RKO (cell line): ENCODE measurements around the gene CENPX.

ENCODE experiments used
- DNase-seq: peaks from one replicate; pipeline ENCODE4 v3.0.0-alpha.2; 2016; ENCODE audit warnings: low spot score

The CENPX gene

GRCh38 chr17:82023447-82024241 is 966 bp upstream of the CENPX start:
- peak; percentile 38 for DNase-seq

DNA sequence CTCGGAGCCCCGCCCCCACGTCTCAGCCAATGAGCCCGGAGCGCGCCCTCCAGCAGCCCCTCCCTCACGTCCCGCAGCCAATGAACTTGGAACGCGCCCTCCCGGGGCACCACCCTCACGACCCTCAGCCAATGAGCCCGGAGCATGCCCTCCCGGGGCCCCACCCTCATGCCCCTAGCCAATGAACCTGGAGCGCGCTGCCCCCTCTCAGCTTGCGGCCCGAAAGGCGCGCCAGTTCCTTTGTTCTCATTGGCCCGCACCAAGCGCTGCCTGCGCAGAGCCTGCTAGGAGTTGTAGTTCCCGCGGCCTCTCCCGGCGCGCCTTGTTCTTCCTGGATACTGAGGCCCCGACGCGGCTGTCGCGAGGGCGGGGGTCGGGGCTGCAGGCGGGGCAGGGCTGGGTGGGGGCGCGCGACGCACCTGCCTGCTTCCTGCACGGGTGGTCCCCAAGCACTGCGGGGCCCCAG is 336 bp upstream of the CENPX start, which contains the start of gene LRRC45:
Gene LRRC45 (plus strand): TSS at position 325 of the 466 bp plus-strand sequence. CDS start 339 bp downstream, outside the sequence.
- DNase-seq = peak; percentile 99

DNA sequence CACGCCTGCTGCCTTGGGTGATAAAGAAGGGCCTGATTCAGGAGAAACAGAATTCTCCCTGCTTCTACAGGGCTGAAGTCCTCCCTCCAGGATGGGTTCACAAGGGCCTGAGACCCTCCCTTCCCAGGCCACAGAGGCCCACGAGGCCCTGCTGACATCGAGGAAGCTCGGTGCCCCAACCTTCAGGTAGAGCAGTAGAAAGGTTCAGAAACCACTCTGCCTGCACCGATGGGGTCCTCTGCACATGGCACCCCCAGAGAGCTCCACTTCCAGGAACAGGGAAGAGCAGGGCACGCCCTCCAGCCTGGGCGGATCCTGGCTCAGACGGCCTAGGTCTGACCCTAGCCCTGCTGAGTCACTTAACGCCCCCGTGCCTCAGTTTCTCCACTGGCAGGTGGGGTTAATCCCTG is 773 bp downstream of the CENPX start:
- peak; percentile 51 for DNase-seq

- peak; percentile 88 for DNase-seq
These were observed 1.4 kb downstream of the CENPX start for GRCh38 chr17:82021107-82021899.

DNA sequence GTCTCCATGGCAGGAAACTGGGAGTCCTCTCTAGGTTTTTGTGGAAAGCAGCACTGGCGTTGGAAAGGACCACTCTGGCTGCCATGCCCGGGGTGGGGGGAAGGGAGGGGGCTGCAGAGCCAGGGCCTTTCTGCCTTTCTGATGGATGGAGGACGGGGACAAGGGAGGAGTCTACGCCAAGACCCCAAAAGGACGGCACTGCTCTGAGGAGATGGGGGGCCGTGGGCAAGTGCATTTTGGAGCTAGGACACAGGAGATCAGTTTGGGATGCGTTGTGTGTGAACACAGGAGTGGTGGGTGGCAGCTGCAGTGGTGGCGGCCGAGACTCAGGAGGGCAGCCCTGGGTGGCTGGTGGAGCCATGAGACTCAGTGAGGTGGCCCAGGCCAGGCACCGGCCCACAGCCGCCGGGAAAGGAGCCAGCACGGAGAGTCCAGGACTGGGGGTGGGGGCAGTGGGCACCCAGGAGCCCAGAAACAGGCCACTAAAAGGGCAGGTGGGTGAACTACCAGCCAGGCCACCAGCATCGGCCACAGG is 2.0 kb downstream of the CENPX start:
- DNase-seq = no peak

GRCh38 chr17:82019690-82020571 is 2.7 kb downstream of the CENPX start:
- peak; percentile 53 for DNase-seq

DNA sequence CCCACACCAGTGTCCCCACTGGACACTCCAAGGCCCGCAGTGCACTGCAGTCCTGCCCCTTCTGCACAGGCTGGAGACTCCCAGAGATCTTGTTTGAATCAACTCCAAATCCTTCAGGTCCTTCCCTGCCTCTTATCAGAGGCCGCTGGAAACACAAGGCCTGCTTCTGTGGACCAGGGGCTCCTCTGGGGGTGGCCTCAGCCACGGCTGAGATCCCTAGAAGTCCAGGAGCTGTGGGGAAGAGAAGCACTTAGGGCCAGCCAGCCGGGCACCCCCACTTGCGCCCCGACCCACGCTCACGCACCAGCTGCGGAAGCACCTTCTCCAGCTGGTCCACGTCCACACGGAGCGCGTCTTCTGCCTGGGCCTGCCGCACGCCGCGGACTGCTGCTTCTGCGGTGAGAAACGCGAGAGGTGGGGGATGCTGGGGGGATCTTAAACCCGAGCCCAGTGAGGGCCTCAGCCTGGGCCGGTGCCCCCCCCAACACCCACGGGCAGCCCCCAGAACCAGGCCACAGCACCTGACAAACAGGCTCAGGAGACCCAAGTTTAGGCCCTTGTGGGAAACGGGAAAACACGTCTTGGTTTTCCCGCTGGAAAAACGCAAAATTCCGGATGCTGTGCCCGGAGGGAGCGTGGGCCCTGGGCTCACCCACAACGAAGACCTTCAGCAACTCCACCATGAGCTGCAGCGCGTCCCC is 3.5 kb downstream of the CENPX start:
- DNase-seq = no peak

- no peak for DNase-seq
These were observed 4.3 kb downstream of the CENPX start for GRCh38 chr17:82018152-82018988.

DNA sequence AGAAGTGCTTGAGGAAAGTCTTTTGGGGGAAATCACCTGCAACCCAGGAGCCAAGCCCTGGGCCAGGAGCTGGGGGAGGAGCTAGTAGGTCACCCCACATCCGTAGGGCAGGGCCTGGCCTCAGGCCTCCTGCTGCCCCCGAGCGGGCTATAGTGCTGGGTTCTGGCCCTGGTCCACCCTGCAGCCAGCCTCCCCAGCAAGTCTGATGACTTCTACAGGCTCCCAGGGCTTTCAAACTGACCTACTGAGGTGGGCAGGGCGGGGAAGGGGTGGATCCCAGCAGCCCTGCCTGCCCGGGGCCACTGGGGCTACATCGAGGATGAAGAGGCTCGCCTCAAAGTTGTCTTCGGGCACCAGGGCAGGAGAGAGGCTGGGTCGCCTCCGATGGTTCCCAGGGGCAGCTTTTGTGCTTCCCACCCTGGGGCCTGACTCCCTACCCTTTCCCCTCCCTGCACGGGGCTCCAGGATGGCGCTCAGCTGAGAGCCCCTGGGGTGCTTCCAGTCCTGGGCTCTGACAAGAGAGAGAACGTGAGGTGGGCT is 5.0 kb downstream of the CENPX start:
- no peak for DNase-seq

- DNase-seq = no peak
These were observed 5.7 kb downstream of the CENPX start for GRCh38 chr17:82016875-82017459.

GRCh38 chr17:82016061-82016874 is 6.4 kb downstream of the CENPX start:
- no peak for DNase-seq

DNA sequence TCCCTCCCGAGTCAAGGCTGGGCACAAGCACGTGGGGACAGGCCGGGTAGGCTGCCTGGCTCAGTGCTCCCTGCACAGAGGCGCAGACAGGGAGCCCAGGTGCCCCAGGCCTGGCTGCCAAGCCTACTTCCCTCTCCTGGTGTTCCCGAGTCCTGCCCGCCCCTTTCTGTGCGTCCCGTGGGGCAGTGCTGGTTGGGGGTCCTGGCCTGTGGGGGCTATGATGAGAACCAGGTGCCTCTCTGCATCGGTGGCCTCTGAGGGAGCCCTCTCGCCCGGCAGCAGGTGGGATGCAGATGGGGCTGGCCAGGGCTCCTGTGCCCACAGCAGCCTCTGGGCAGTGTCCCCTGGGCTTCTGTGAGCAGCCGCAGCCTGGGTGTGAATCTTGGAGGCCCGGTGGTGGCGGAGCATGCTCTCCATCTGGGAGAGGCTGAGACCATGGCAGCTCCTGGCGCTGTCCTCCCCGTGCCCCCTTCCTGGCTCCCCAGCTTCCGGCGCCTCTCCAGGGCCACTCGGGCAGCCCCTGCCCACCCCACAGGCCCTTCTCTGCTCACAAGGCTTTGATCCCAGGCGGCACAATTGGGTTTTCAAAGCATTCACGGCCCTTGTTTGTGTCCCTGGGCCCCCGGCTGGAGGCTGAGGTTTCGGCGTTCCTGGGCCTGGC is 7.2 kb downstream of the CENPX start:
- DNase-seq = no peak

- DNase-seq = no peak
These were observed 7.7 kb downstream of the CENPX start for GRCh38 chr17:82014971-82015310.

- no peak for DNase-seq
These were observed 8.2 kb downstream of the CENPX start for GRCh38 chr17:82014432-82014831.

GRCh38 chr17:82013772-82014321 is 8.8 kb downstream of the CENPX start:
- no peak for DNase-seq

DNA sequence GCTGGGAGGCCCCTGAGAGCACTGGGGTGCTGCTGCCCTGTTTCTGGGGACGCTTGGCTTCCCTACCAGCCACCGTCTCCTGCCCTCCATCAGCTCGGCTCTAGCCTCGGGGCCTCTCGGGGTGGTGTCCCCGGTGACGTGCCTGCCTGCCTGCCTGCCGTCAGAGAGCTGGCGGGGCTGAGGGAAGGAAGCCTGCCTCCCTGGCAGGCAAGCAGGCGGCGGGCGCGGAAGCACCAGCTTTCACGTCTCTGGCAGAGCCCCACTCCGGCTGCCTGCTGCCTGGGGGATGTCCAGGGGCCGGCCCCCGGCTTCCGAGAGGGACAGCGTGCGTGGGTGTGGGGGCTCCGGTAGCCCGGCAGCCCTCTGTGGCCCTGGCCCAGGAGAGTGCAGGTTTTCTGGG is 9.3 kb downstream of the CENPX start:
- no peak for DNase-seq

- DNase-seq = no peak
These were observed 9.9 kb downstream of the CENPX start for GRCh38 chr17:82012640-82013295.
